ENCODE data around the gene CDH4. TPM values are rescaled to one million over a fixed set of nuclear protein-coding genes. Genes with fewer than 3 reads are reported as not detected.

CDH4 gene
- polyA plus RNA-seq, 1 donor (not counting 4 experiments of a cell fraction or from before 2014, with no cell fraction given): 2.2 TPM

- Histone ChIP-seq H4K20me1 (ENCODE audit: control insufficient read depth, extremely low read depth, insufficient read depth, low read length) (peaks cover 9% of the 10 kb centered on the region), H3K27me3 (ENCODE audit: control insufficient read depth, extremely low read depth, insufficient read depth, low read length) (peaks cover 43% of the 10 kb centered on the region), H3K9ac (ENCODE audit: control insufficient read depth, extremely low read depth, insufficient read depth, low read length) (no peak overlapping the region), H3K9me1 (ENCODE audit: control insufficient read depth, extremely low read depth, insufficient read depth, low read length) (peaks cover 2% of the 10 kb centered on the region), H3K36me3 (ENCODE audit: control insufficient read depth in 2 of 2, extremely low read depth in 1 of 2, insufficient read depth in 2 of 2, low read length in 2 of 2) (no peaks in the 10 kb centered on the region), H3K4me2 (ENCODE audit: control insufficient read depth, extremely low read depth, insufficient read depth, low read depth, low read length) (no peak overlapping the region), H3K79me2 (ENCODE audit: control insufficient read depth, insufficient read depth, low read length) (no peaks in the 10 kb centered on the region), H3K4me1 (ENCODE audit: control insufficient read depth, extremely low read depth, insufficient read depth, low read length) (peaks cover 13% of the 10 kb centered on the region), H3K27ac (ENCODE audit: control insufficient read depth, insufficient read depth, low read length) (no peak overlapping the region), H3K9me3 (ENCODE audit: control insufficient read depth, low read depth, low read length) (no peaks in the 10 kb centered on the region), H2AFZ (ENCODE audit: control insufficient read depth, low read length) (no peak overlapping the region), H3K4me3 (ENCODE audit: control insufficient read depth in 2 of 3, extremely low read depth in 1 of 3, insufficient read depth in 2 of 3, low read depth in 1 of 3, low read length in 3 of 3) (no peak overlapping the region)
- FAIRE-seq: no peak
- TF ChIP-seq CTCF (optimal IDR thresholded peaks at IDR 0.05 in 1 of 3, IDR thresholded peaks at IDR 0.05 in 1 of 3, conservative IDR thresholded peaks at IDR 0.05 in 1 of 3; ENCODE audit: extremely low read depth in 1 of 3, insufficient read depth in 2 of 3, low read length in 3 of 3) (no peak), EZH2 (IDR thresholded peaks at IDR 0.05; ENCODE audit: low read length) (no peak)
- dilution Hi-C loops (cut with MboI; ENCODE audit: extremely low pct_ligation_motif_present, low sequenced_read_pairs): no loop called here
- DNase-seq (ENCODE audit: low read depth, low spot score): no peak
These were observed 558.7 kb downstream of the CDH4 start for GRCh38 chr20:61810738-61811135.

- Histone ChIP-seq H3K36me3 (ENCODE audit: control insufficient read depth in 2 of 2, extremely low read depth in 1 of 2, insufficient read depth in 2 of 2, low read length in 2 of 2) (no peaks in the 10 kb centered on the region), H3K27ac (ENCODE audit: control insufficient read depth, insufficient read depth, low read length) (no peak overlapping the region), H3K79me2 (ENCODE audit: control insufficient read depth, insufficient read depth, low read length) (no peaks in the 10 kb centered on the region), H4K20me1 (ENCODE audit: control insufficient read depth, extremely low read depth, insufficient read depth, low read length) (peaks cover 5% of the 10 kb centered on the region), H3K4me2 (ENCODE audit: control insufficient read depth, extremely low read depth, insufficient read depth, low read depth, low read length) (no peak overlapping the region), H3K27me3 (ENCODE audit: control insufficient read depth, extremely low read depth, insufficient read depth, low read length) (peaks cover 38% of the 10 kb centered on the region), H3K4me3 (ENCODE audit: control insufficient read depth in 2 of 3, extremely low read depth in 1 of 3, insufficient read depth in 2 of 3, low read depth in 1 of 3, low read length in 3 of 3) (no peak overlapping the region), H2AFZ (ENCODE audit: control insufficient read depth, low read length) (no peak overlapping the region), H3K9me3 (ENCODE audit: control insufficient read depth, low read depth, low read length) (no peaks in the 10 kb centered on the region), H3K4me1 (ENCODE audit: control insufficient read depth, extremely low read depth, insufficient read depth, low read length) (peaks cover 13% of the 10 kb centered on the region), H3K9me1 (ENCODE audit: control insufficient read depth, extremely low read depth, insufficient read depth, low read length) (peaks cover 2% of the 10 kb centered on the region), H3K9ac (ENCODE audit: control insufficient read depth, extremely low read depth, insufficient read depth, low read length) (no peak overlapping the region)
- TF ChIP-seq EZH2 (IDR thresholded peaks at IDR 0.05; ENCODE audit: low read length) (no peak), CTCF (optimal IDR thresholded peaks at IDR 0.05 in 1 of 3, IDR thresholded peaks at IDR 0.05 in 1 of 3, conservative IDR thresholded peaks at IDR 0.05 in 1 of 3; ENCODE audit: extremely low read depth in 1 of 3, insufficient read depth in 2 of 3, low read length in 3 of 3) (no peak)
- dilution Hi-C loops (cut with MboI; ENCODE audit: extremely low pct_ligation_motif_present, low sequenced_read_pairs): no loop called here
- FAIRE-seq: no peak
- no peak for DNase-seq (ENCODE audit: low read depth, low spot score)
These were observed 559.1 kb downstream of the CDH4 start for GRCh38 chr20:61811166-61811565.

Data from keratinocyte (primary cell).